NB4 (cell line): Measurements from ENCODE around the gene GRIK3.

Experiments
- POLR2A ChIP-seq: IDR thresholded peaks from 2 replicates; pipeline ENCODE4 v1.6.1; 2011; ENCODE audit warnings: mild to moderate bottlenecking; ENCODE audit not compliant: insufficient read length; ENCODE audit errors: extremely low read depth
- TF ChIP-seq, protein P1 (sequence below): IDR thresholded peaks from one replicate; pipeline ENCODE4 v1.5.1; 2012; ENCODE audit warnings: low read depth, low read length

DNA sequence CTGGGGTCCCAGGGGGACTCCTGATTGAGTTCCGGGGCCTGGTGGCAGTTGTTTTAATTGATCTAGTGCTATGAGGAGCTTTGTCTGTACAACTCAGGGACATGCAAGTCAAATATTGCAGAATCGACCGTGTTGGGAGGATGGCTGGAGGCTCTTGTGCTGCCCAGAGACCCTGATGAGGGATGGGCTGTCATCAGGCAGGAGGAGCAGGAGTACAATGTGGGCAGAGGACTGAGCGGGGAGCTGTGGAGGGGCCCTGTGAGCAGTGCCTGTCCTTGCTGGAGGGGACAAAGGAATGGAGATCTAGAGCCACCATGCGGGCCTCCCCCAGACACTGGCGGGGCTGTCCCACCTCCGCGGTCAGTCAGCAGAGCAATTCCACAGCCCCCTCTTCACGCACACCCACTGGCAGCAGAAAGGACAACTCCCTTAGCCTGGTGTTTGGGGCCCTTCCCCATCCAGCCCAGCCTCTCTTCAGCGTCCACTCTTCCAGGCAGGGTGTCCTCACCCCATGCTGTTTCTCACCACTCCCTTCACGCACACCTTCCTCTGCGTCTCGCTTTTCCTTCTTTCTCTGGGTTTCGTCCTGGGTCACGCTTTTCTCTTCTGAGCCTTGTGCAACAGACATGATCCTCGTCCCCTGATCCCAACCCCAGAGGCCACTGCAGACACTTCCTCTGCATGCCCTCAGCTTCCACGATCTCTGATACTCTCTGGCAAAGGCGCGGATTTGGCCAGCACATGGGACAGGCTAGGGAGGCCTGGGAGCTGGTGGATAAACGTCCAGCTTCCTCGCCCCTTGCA lies 122.6 kb downstream of the GRIK3 start:
- TF ChIP-seq, protein P1, sequence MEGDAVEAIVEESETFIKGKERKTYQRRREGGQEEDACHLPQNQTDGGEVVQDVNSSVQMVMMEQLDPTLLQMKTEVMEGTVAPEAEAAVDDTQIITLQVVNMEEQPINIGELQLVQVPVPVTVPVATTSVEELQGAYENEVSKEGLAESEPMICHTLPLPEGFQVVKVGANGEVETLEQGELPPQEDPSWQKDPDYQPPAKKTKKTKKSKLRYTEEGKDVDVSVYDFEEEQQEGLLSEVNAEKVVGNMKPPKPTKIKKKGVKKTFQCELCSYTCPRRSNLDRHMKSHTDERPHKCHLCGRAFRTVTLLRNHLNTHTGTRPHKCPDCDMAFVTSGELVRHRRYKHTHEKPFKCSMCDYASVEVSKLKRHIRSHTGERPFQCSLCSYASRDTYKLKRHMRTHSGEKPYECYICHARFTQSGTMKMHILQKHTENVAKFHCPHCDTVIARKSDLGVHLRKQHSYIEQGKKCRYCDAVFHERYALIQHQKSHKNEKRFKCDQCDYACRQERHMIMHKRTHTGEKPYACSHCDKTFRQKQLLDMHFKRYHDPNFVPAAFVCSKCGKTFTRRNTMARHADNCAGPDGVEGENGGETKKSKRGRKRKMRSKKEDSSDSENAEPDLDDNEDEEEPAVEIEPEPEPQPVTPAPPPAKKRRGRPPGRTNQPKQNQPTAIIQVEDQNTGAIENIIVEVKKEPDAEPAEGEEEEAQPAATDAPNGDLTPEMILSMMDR, result no peak
- no peak for TF ChIP-seq POLR2A
